Myocyte (in vitro differentiated cells): Measurements from ENCODE around the gene CBFA2T3. TPM values are rescaled to one million over a fixed set of nuclear protein-coding genes. Genes with fewer than 3 reads are reported as not detected.

Experiments
- DNase-seq: peaks from one replicate; pipeline ENCODE4 v3.0.0-alpha.2; 2012; ENCODE audit warnings: low read depth
- total RNA-seq: library from RNA; depleted of rRNA; stranded (reverse); fragments of >200 nt; gene quantifications from 2 replicates; pipeline ENCODE4 v1.2.3, GENCODE V29; 2014

The CBFA2T3 gene
- total RNA-seq, 1 donor from 2014 or later, result 0.72 TPM

DNA sequence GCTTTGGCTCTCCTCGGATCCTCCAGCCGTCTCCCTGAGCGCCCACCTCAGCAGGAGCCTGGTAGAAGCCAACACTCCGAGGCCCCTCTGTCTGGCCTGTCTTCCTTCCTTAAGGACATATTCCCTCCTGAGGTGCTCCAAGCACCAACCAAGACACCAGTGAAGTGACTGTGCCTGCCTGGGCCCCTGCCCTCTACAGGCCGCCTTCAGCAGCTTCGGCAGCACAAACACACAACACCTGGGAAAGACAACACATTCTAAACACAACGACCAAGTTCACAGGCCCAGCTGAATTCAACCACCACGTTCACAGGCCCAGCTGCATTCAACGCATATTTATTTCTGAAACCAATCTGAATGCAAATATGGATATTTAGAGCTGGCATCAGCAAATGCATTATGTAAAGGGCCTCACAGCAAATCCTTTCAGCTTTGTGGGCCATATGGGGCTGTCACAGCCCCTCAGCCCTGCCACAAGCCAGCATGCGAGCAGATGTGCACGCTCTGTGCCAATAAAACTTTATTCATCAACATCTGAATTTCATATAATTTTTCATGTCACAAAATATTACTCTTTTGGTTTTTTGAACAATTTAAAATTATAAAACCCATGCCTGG is 132.5 kb downstream of the CBFA2T3 start:
- no peak for DNase-seq

DNA sequence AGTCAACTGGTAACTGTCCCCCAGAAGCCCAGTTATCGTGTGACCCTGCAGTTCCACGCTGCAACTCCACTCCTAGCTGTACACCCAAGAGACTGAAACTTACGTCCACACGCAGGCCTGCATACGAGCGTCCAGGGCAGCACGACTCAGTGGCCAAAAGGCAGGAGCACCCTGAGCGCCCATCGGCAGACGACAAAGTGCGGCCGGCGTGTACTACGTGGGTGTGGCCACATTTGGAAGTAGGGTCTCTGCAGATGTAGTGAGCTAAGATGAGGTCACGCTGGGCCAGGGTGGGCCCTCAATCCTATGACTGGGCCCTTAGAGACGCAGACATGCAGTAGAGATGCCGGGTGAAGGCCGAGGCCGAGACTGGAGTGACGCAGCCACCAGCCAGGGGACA is 133.8 kb downstream of the CBFA2T3 start:
- no peak for DNase-seq

DNA sequence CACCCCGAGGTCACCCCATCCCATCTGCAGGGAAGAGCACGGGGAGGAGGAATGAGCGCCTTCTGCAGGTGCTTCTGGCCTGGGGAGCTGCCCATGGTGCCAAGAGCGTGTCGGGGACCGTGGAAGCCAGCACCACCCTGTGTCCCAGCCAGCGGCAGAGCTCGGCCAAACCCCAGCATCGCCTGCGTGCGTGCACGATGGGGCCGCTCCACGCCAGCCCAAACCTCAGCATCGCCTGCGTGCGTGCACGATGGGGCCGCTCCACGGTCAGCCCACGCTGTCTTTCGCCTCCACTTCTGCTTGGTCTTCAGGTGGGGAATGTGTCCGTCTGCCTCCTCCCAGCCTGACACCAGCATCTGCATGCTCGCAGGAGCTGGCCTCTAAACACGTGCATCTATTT is 134.2 kb downstream of the CBFA2T3 start:
- no peak for DNase-seq

DNA sequence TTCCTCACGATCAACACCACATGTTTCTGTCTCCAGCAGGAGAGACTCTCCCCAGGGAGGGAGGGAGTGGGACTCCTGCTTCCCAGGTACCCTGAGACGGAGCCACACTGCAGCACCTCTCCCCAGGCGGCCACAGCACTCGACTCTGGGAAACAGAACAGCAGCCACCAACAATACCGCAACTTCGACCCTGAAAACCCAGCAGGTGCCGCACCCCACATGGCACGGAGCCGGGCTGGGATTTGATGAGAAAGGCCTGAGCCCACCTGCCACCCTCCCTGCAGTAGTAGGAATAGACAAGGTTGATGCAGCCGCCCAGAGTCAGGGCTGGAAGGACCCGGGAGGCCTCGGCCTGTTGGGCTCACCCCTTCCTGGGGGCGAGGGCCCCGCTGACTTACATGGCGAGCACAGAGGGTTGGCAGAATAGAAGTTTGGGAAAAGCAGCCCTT is 134.7 kb downstream of the CBFA2T3 start:
- no peak for DNase-seq

DNA sequence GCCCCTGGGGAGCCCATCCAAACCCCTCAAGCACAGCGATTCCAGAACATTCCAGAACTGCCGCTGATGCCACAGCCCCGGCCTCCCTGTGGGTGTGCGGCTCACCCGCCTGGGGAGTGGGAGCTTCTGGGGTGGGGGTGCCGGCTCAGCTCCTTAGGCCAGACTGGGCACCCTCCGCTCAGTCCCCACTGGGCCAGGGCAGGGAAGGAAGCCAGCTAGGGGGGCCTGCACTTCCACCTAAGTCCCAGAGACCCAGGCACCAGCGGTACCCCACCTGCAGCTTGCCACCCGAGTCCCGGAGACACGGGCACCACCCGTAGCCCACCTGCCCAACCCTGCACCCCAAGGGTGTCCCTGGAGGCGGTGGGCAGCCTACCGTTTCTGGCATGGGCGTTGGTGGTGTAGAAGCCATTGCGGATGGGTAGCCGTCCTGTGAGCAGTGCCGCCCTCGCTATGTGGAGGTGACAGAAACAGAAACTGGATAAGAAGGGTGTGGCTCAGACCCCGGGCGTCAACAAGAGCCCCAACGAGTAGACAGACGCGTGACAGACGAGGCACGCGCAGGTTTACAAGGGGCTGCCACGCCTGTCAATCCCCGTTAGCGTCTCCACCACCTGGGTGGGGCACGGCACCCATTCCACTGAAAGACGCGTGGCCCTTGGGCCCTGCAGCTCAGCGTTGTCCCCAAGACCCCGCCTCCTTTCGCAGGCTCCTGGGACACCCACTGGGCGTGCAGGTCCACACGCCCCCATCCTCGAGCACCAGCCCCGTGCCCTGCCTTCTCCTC is 135.3 kb downstream of the CBFA2T3 start:
- no peak for DNase-seq

DNA sequence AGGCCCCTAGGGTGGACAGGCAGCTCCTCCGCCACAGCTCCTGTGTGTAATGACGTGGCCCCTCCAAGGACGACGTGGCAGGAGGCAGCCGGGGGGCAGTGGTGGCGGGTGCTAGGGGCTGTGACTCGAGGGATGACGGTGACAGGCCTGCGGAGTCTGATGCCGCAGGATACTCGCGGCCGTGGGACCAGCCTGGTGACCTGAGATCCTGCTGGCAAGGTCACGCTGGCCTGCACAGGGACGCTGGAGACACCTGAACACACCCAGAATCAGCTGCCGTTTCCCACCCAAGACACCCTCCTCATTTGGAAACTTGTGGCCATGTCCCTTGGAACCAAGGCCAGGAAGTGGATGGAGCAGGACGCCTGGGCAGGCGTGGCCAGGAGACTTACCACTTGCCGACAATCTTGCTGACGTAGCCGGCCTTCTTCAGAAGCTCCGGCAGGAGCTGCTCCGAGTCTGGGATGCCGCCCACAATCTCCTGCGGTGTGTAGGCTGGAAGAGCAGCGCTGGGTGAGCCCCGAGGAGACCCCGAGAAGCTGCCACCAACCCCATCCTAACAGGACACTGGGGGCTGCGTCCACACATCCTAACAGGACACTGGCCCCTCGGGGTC is 136.3 kb downstream of the CBFA2T3 start:
- DNase-seq, result no peak

DNA sequence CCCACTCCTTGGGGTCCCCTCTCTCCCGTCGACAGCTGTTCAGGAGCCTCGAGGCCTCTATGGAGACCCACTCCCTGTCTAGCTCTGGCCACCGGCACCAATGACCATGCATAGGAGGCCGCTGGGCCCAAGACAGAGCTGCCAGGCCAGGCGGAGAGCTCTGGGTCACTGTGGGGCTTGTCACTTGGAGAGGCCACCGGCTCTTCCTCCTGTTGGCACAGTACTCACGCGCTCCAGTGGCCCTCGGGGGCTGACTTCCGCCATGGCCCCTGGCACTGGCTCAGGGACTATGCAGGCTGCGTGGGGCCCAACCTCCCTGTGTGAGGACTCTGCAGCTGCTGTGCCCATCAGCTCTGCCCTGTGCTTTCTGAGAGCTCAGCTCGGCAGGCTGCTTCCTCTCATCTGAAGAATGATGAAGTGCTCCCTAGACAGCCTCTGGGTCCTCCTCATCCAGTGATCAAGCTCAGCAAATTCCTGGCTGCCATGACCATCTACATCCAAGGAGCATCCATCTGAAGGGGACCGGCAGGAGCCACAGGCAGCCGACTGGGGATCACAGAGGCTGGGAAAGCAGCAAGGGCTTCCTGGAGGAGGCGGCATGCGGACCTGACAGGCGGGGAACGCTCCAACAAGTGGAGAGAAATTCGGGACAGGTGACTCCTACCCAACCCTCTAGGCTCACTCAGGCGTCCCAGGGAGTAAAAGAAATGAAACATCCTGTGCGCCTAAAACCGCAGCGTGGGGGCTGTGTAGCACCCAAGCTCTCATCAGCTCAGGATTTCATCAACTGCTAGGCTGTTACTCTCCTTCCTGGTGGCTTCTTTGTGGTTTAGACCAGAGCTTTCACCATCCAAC is 137.0 kb downstream of the CBFA2T3 start:
- DNase-seq, result no peak

DNA sequence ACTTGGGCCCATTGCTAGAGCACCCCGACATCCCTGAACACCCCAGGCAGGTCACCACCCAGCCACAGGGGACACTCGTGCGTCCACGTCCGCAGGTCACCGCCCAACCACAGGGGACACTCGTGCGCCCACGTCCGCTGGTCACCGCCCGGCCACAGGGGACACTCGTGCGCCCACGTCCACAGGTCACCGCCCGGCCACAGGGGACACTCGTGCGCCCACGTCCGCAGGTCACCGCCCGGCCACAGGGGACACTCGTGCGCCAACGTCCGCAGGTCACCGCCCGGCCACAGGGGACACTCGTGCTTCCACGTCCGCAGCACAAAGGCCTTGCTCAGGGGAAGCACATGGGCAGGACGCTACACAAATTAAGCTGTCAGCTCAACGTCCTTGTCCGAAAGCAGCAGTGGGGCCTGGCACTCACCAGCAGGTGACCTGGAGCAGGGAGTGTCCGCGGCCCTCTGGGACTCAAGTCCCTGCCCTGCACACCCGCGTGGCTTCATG is 137.9 kb downstream of the CBFA2T3 start:
- no peak for DNase-seq

DNA sequence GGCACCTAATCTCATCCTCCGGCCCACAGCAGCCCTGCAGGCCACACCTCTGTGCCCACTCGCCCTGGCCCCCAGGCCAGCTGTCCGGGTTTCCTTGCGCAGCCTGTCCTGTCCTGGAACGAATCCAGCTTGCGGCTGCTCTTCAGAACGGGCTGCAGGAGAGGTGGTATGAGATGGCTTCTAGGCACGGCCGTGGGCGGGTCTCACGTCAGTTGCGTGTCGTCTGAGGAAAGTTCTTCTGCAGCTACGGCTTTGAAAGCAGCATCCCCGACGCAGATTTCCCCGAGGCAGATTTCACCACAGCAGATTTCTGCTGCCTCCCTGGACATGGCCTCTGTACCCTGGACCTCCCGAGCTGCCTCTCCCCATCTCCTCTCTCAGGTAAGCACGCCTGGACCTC is 138.4 kb downstream of the CBFA2T3 start:
- DNase-seq, result no peak

DNA sequence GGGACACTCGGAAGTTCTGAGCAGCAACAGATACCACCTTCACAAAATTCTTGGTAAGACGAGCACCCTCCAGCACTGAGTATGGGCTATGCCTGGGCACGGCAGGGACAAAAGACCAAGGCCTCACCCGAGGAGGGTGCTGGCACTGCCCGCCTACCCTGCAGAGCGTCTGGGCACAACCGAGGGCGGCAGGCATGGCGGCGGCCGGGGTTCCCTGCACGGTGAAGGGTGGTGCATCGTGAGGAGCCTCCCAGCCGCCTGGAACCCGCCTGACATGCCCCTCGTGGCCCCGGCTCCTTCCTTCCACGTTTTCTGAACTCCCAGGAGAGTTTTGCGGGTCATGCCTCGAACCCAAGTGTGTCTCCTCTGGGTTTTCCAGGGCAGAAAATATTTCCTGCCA is 139.2 kb downstream of the CBFA2T3 start:
- no peak for DNase-seq

DNA sequence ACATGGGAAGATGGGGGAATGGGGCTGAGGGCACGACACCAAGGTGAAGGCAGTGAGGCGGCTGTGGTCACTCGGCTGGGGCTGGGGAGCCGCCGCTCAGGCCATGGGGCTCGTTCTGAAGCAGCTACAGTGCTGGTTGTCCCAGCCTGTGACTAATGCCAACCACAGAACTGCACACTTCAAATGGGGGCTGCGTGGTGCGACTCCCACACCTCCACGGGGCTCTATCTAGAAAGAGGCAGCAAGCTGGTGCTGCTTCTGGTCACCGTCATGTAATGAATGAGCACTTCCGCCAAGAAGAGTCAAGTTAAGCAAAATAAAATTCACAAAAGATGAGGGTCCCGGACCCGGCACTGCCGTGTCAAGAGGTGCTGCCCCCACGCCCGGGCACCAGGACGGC is 140.2 kb downstream of the CBFA2T3 start:
- no peak for DNase-seq

DNA sequence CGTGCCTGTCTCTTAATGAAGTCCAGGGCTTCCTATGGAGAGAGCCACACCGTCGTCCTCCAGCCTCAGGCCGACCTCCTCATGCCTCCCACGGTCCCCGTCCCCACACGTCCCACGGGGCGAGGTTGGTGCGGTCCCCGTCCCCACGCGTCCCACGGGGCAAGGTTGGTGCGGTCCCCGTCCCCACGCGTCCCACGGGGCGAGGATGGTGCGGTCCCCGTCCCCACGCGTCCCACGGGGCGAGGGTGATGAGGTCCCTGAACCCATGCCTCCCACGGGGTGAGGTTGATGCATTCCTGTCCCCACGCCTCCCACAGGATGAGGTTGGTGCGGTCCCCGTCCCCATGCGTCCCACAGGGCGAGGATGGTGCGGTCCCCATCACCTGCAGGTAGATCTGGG is 141.2 kb downstream of the CBFA2T3 start:
- no peak for DNase-seq

DNA sequence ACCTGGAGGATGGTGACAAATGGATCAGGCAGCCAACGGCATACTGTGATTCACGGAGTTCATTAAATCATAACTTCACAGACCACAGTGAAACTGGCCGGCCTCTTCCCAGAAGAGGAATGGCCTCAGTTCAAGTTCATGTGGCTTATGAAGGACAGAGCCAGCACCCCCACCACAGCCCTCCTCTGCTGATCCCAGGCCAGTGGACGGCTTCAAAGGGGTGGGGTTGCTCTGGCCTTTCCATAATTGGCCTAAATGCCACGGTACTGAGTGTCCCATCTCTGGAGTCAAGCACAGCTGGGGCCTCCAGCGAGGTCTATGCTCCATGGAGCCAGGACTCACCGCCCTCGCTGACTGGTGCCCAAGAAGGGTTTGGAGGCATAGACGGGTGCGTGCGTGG is 141.6 kb downstream of the CBFA2T3 start:
- DNase-seq, result peak; percentile 42

DNA sequence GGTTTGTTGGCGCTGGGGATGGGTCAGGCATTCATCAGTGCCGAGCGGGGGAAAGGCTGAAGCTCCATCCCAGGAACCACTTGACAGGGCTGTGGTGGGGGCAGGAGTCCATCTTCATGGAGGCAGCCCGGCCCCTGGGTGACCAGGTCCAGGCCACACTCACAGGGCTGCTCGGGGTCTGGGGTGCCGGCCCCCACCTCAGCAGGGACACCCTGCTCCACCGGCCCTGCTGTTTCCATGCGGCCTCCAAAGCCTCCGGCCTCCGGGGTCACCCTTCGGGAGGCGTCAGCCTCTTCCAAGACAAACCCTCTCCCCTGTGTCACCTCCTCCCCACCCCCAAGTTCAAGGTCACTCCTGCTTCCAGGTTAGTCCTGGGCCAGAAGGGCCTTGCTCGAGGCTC is 142.3 kb downstream of the CBFA2T3 start:
- no peak for DNase-seq

DNA sequence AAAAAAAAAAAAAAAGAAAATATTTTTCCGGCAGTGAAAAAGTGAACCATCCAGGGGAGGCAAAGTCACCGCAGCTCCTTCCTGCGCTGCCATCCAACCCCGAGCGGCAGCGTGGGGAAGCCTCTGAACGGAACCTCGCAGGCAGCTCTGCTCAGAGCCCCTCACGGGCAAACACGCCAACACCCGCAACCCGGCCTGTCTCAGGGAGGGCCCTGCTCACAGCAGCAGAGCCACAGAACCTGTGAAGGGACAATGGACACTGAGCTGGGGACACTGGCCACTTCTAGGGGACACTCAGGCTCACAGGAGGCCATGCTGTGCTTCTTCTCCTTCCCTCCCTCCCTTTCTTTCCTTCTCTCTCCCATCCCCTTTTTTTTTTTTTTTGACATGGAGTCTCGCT is 143.9 kb downstream of the CBFA2T3 start:
- no peak for DNase-seq

DNA sequence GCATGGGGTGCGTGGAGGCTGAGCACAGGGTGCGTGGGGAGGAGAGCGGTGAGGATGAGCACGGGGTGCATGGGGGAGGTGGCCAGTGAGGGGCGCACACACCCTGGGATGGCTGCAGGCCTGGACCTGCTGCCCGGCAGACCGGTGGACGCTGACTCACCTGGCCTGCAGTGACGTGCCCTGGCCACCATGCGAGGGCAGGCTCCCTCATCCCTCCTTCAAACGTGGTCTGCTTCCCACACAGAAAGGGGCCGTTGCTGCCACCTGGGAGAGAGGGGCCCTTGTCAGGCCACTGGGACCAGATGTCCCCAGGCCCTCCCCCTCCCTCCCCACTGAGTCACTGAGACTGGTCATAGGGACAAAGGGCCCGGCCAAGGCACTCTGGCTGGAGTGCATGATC is 145.2 kb downstream of the CBFA2T3 start:
- DNase-seq, result no peak

DNA sequence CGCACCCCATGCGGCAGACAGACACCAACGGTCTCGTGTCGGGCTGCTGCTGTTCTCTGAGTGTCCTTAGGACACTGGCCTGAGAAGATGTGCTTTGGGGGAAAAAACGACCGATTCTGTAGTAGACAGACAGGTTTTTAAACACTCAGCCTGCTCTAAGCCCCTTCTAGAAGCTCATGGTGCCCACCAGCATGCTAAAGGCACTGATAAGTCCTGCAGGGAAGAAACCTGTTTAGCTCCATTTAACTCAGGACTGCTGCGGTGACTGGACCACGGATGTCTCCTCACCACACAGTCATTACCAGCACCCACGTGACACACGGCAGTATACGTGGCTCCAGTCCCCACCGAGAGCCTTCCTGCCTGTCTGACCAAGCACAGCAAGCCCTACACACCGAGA is 146.2 kb downstream of the CBFA2T3 start:
- no peak for DNase-seq

DNA sequence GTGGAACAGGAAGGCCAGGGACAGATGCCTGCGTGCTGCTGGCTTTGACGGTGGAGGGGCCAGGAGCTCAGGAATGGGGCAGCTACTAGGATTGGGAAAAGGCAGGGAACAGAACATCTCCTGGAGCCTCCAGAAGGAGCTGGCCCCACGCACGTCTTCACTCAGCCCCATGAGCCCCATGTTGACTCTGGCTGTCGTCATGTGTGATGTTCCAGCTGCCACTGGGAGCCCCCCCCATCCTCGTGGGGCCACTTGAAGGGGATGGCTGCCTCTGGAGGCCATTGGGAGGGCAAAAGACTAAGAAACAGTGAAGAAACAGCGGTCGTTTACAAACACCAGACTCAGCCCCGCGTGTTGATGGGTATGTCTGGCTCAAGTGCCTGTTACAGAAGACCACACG is 146.7 kb downstream of the CBFA2T3 start:
- DNase-seq, result no peak

DNA sequence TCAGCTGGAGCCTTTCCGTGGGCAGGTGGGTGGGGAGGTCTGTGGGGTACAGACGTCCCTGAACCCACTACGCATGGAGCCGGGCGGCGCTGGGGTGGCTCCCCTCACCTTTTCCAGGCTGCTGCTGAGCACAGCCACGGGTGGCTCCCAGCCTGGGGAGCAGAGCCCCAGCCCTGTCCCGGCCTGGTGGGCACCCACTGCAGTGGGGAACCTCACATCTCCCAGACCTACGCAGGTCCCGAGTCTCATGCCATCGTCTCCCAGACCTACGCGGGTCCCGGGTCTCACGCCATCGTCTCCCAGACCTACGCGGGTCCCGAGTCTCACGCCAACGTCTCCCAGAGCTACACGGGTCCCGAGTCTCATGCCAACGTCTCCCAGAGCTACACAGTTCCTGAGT is 148.3 kb downstream of the CBFA2T3 start:
- DNase-seq, result no peak

DNA sequence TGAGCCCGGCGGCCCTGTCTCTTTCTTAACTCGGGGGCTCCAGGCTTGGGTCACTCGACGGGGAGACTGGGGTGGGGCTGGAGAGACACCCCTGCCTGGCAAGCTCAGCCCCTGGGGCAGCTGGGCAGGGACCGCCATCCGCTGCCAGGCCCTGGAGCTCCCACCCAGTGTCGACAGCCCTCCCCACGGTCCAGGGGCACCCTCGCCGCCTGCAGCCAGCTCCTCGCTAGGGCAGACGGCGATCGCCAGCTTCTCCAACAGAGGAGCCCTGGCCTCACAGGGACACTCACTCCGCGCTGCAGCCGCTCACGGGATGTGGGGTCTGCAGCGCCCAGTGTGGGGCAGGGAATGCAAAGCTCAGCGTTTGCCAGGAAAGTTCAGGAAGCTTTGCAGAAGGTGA is 149.3 kb downstream of the CBFA2T3 start:
- DNase-seq, result no peak

DNA sequence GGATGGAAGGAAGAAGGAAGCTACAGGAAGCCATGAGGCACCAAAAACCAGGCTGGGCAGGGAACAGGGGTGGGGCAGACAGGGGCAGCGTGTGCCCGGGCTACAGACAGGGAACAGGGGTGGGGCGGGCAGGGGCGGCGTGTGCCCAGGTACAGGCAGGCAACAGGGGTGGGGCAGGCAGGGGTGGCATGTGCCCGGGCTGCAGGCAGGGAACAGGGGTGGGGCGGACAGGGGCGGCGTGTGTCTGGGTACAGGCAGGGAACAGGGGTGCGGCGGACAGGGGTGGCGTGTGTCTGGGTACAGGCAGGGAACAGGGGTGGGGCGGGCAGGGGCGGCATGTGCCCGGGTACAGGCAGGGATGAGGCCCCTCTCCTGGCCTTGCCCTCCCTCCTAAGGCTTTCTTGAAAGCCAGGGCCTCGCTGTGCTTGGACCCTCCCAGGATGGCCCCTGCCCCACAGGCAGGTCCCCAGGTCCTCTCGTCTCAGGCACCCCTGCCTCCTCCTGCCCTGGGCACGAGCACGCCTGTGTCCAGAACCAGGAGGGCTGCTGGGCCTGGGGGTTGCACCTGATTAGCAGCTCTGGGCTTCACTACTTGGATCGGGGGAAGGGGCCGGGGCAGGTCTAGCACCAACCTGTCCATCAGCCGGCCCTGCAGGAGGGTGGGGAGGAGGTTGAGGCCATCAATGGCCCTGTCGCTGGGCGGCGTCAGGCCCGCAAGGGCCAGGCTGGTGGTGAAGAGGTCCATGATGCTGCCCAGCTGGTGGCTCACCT is 150.8 kb downstream of the CBFA2T3 start:
- no peak for DNase-seq
